Keratinocyte (primary cell): ENCODE results near the gene RAB6A. TPM values are rescaled to one million over a fixed set of nuclear protein-coding genes. Genes with fewer than 3 reads are reported as not detected.

Source experiments
- DNase-seq: peaks from one replicate; pipeline ENCODE4 v3.0.0-alpha.2; 2011; ENCODE audit warnings: low read depth, missing footprints, low spot score
- FAIRE-seq: peaks from 2 replicates; lab custom pipeline; 2011; peaks lifted over from hg19 to GRCh38; lab: Jason Lieb, UNC
- H2AFZ ChIP-seq: 2 replicates; pipeline ENCODE4 v1.6.0; 2012; ENCODE audit warnings: low read length, control low read depth, inconsistent platforms; ENCODE audit not compliant: control insufficient read depth
- H3K27ac ChIP-seq: 2 replicates; pipeline ENCODE4 v1.5.1; 2011; ENCODE audit warnings: low read length; ENCODE audit not compliant: control insufficient read depth, insufficient read depth
- H3K27me3 ChIP-seq: 3 replicates; pipeline ENCODE4 v1.6.0; 2011; ENCODE audit warnings: low read length; ENCODE audit not compliant: control insufficient read depth, insufficient read depth; ENCODE audit errors: extremely low read depth
- H3K36me3 ChIP-seq, 2 experiments: 2 replicates in 1 of 2; 3 replicates in 1 of 2; pipeline ENCODE4 v1.5.1; 2011; ENCODE audit warnings: low read length in 2 of 2, mild to moderate bottlenecking in 1 of 2; ENCODE audit not compliant: control insufficient read depth in 2 of 2, insufficient read depth in 2 of 2; ENCODE audit errors: extremely low read depth in 1 of 2
- H3K4me1 ChIP-seq: 3 replicates; pipeline ENCODE4 v1.5.1; 2011; ENCODE audit warnings: low read length; ENCODE audit not compliant: control insufficient read depth, insufficient read depth; ENCODE audit errors: extremely low read depth
- H3K4me2 ChIP-seq: 3 replicates; pipeline ENCODE4 v1.6.0; 2011; ENCODE audit warnings: low read depth, low read length; ENCODE audit not compliant: control insufficient read depth, insufficient read depth; ENCODE audit errors: extremely low read depth
- H3K4me3 ChIP-seq, 3 experiments: fragments of 200-600 bp in 1 of 3; sonication (generic) in 1 of 3; 2 replicates in 2 of 3; 3 replicates in 1 of 3; pipeline ENCODE4 v1.5.1; 2011 to 2016; ENCODE audit warnings: low read length in 3 of 3, mild to moderate bottlenecking in 3 of 3, control low read depth in 2 of 3, inconsistent platforms in 1 of 3, low read depth in 1 of 3, mixed read lengths in 1 of 3, mixed run types in 1 of 3, moderate library complexity in 1 of 3; ENCODE audit not compliant: control insufficient read depth in 2 of 3, insufficient read depth in 2 of 3; ENCODE audit errors: extremely low read depth in 1 of 3
- H3K79me2 ChIP-seq: 2 replicates; pipeline ENCODE4 v1.6.0; 2012; ENCODE audit warnings: low read length; ENCODE audit not compliant: control insufficient read depth, insufficient read depth
- H3K9ac ChIP-seq: 3 replicates; pipeline ENCODE4 v1.6.0; 2011; ENCODE audit warnings: low read length; ENCODE audit not compliant: control insufficient read depth, insufficient read depth; ENCODE audit errors: extremely low read depth
- H3K9me1 ChIP-seq: 3 replicates; pipeline ENCODE4 v1.6.0; 2011; ENCODE audit warnings: low read length; ENCODE audit not compliant: control insufficient read depth, insufficient read depth; ENCODE audit errors: extremely low read depth
- H3K9me3 ChIP-seq: 2 replicates; pipeline ENCODE4 v1.5.1; 2012; ENCODE audit warnings: low read depth, low read length; ENCODE audit not compliant: control insufficient read depth
- H4K20me1 ChIP-seq: 3 replicates; pipeline ENCODE4 v1.6.0; 2011; ENCODE audit warnings: low read length; ENCODE audit not compliant: control insufficient read depth, insufficient read depth; ENCODE audit errors: extremely low read depth
- CTCF ChIP-seq, 3 experiments: IDR thresholded peaks in 1 of 3; conservative IDR thresholded peaks in 1 of 3; optimal IDR thresholded peaks in 1 of 3; 2 replicates in 2 of 3; 3 replicates in 1 of 3; pipeline versions ENCODE3 to v1.5.1; 2011; ENCODE audit warnings: low read length in 3 of 3, mild to moderate bottlenecking in 3 of 3, moderate library complexity in 2 of 3, control low read depth in 1 of 3, inconsistent platforms in 1 of 3; ENCODE audit not compliant: insufficient read depth in 2 of 3; ENCODE audit errors: extremely low read depth in 1 of 3
- EZH2 ChIP-seq: IDR thresholded peaks from one replicate; pipeline ENCODE4 v1.6.1; 2012; ENCODE audit warnings: inconsistent platforms, mild to moderate bottlenecking, low read length, moderate library complexity
- dilution Hi-C: fragments of 300-500 bp; cut with MboI; formaldehyde crosslinking; loops from one replicate; pipeline ENCODE4 v1.7.0; 2020; ENCODE audit warnings: low sequenced_read_pairs; ENCODE audit not compliant: extremely low pct_ligation_motif_present
- polyA plus RNA-seq, 5 experiments: library from polyadenylated mRNA; depleted of rRNA in 3 of 5; stranded (reverse) in 3 of 5; stranded (forward) in 1 of 5; unstranded in 1 of 5; fragments of >200 nt; gene quantifications; 1 replicate in 1 of 5; 2 replicates in 3 of 5; 3 replicates in 1 of 5; pipeline versions ENCODE4 v1.2.1 to v1.2.3, GENCODE V29; 2011 to 2012; ENCODE audit warnings: missing spikeins in 2 of 5, low read depth in 1 of 5, low replicate concordance in 1 of 5

RAB6A gene
- polyA plus RNA-seq, 1 donor (not counting 4 experiments of a cell fraction or from before 2014, with no cell fraction given): 142 TPM

- H3K4me3 ChIP-seq: no peak overlapping the region
- no peaks in the 10 kb centered on the region for H3K9me3 ChIP-seq
- H3K9me1 ChIP-seq: no peaks in the 10 kb centered on the region
- H3K79me2 ChIP-seq: no peaks in the 10 kb centered on the region
- no peak overlapping the region for H2AFZ ChIP-seq
- H3K36me3 ChIP-seq: no peaks in the 10 kb centered on the region
- no peaks in the 10 kb centered on the region for H3K27me3 ChIP-seq
- H3K9ac ChIP-seq: no peak overlapping the region
- TF ChIP-seq EZH2: no peak
- no peak for TF ChIP-seq CTCF (optimal IDR thresholded peaks at IDR 0.05 in 1 of 3, IDR thresholded peaks at IDR 0.05 in 1 of 3, conservative IDR thresholded peaks at IDR 0.05 in 1 of 3; ENCODE audit: extremely low read depth in 1 of 3, insufficient read depth in 2 of 3, low read length in 3 of 3)
- no peak overlapping the region for H3K27ac ChIP-seq
- H3K4me2 ChIP-seq: no peak overlapping the region
- dilution Hi-C loops: no loop called here
- no peaks in the 10 kb centered on the region for H3K4me1 ChIP-seq
- H4K20me1 ChIP-seq: no peaks in the 10 kb centered on the region
- no peak for FAIRE-seq
- no peak for DNase-seq
Observed at GRCh38 chr11:73637012-73637411, 123.9 kb downstream of the RAB6A start.

- Histone ChIP-seq H3K4me1 (no peaks in the 10 kb centered on the region), H4K20me1 (no peaks in the 10 kb centered on the region), H3K9me3 (no peaks in the 10 kb centered on the region), H3K9ac (no peak overlapping the region), H3K4me2 (no peak overlapping the region), H3K79me2 (no peaks in the 10 kb centered on the region), H2AFZ (no peak overlapping the region), H3K27ac (no peak overlapping the region), H3K27me3 (no peaks in the 10 kb centered on the region), H3K9me1 (no peaks in the 10 kb centered on the region), H3K4me3 (no peak overlapping the region), H3K36me3 (no peaks in the 10 kb centered on the region)
- dilution Hi-C loops: no loop called here
- FAIRE-seq (no peak), DNase-seq (no peak)
- no peak for TF ChIP-seq CTCF (optimal IDR thresholded peaks at IDR 0.05 in 1 of 3, IDR thresholded peaks at IDR 0.05 in 1 of 3, conservative IDR thresholded peaks at IDR 0.05 in 1 of 3; ENCODE audit: extremely low read depth in 1 of 3, insufficient read depth in 2 of 3, low read length in 3 of 3)
- no peak for TF ChIP-seq EZH2
Observed at GRCh38 chr11:73636249-73636648, 124.6 kb downstream of the RAB6A start.
